ENCODE measurements around the gene ALDH3A1. TPM values are rescaled to one million over a fixed set of nuclear protein-coding genes. Genes with fewer than 3 reads are reported as not detected.
"Not testable (repeated sequence)": the region's sequence is repeated elsewhere in the genome, so short reads cannot be mapped to it uniquely, and the experiment has no call there.

Gene ALDH3A1
- total RNA-seq, 1 donor from 2014 or later = 0.84 TPM

DNA sequence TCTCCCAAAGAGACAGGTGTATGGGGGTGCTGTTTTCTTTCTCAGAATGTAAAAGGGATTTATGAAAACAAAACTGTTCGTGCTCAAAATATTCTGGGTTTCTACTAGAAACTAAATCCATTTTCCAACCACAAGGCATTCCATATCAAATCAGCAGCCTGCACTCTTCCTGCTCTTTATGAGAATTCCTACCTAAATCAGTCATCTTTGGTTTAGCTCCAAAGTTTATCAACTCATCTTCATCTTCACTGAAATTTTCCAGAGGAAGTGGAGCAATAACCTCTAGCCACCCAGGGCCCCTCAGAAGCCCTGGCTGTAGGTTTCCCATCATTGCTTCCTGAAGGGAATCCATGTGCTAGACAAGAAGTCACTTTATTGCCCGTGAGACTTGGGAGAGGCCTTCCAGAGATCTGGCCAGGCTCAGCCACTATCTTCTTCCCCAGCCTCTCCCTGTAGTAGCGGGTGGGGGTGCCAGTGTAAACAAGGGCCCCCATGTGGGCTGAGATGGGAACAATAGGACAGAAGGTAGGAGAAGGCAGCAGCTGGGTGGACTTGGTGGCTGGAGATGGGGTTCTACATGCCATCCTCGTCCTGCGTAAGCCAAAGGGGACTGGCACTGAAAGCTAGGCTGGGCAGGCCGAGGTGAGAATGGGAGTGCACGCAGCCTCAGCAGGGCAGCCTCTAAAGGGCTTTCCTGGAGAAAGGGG is 22.0 kb upstream of the ALDH3A1 start:
- TF ChIP-seq, protein P1, sequence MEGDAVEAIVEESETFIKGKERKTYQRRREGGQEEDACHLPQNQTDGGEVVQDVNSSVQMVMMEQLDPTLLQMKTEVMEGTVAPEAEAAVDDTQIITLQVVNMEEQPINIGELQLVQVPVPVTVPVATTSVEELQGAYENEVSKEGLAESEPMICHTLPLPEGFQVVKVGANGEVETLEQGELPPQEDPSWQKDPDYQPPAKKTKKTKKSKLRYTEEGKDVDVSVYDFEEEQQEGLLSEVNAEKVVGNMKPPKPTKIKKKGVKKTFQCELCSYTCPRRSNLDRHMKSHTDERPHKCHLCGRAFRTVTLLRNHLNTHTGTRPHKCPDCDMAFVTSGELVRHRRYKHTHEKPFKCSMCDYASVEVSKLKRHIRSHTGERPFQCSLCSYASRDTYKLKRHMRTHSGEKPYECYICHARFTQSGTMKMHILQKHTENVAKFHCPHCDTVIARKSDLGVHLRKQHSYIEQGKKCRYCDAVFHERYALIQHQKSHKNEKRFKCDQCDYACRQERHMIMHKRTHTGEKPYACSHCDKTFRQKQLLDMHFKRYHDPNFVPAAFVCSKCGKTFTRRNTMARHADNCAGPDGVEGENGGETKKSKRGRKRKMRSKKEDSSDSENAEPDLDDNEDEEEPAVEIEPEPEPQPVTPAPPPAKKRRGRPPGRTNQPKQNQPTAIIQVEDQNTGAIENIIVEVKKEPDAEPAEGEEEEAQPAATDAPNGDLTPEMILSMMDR (IDR thresholded peaks at IDR 0.05; ENCODE audit: insufficient read depth, low read length, poor library complexity, severe bottlenecking) = no peak
- Histone ChIP-seq H3K27me3 (ENCODE audit: control insufficient read depth, insufficient read depth, low read length) (no peaks in the 10 kb centered on the region), H3K4me3 (ENCODE audit: low read depth, low read length) (no peak overlapping the region), H3K36me3 (ENCODE audit: control insufficient read depth, insufficient read depth, low read length) (no peaks in the 10 kb centered on the region)
- DNase-seq (ENCODE audit: low read depth) = no peak

GRCh38 chr17:19768046-19768782 is 20.1 kb upstream of the ALDH3A1 start:
- H3K36me3 ChIP-seq (ENCODE audit: control insufficient read depth, insufficient read depth, low read length) = no peaks in the 10 kb centered on the region
- DNase-seq (ENCODE audit: low read depth) = no peak
- no peak overlapping the region for H3K4me3 ChIP-seq (ENCODE audit: low read depth, low read length)
- TF ChIP-seq, protein P1 (IDR thresholded peaks at IDR 0.05; ENCODE audit: insufficient read depth, low read length, poor library complexity, severe bottlenecking) = no peak
- H3K27me3 ChIP-seq (ENCODE audit: control insufficient read depth, insufficient read depth, low read length) = peaks cover 3% of the 10 kb centered on the region

- no peak overlapping the region for H3K4me3 ChIP-seq (ENCODE audit: low read depth, low read length)
- peaks cover 11% of the 10 kb centered on the region for H3K27me3 ChIP-seq (ENCODE audit: control insufficient read depth, insufficient read depth, low read length)
- TF ChIP-seq, protein P1 (IDR thresholded peaks at IDR 0.05; ENCODE audit: insufficient read depth, low read length, poor library complexity, severe bottlenecking) = peak; percentile 99
- H3K36me3 ChIP-seq (ENCODE audit: control insufficient read depth, insufficient read depth, low read length) = no peaks in the 10 kb centered on the region
- no peak for DNase-seq (ENCODE audit: low read depth)
These were observed 18.5 kb upstream of the ALDH3A1 start for GRCh38 chr17:19766421-19767270.

- Histone ChIP-seq H3K4me3 (ENCODE audit: low read depth, low read length) (no peak overlapping the region), H3K36me3 (ENCODE audit: control insufficient read depth, insufficient read depth, low read length) (no peaks in the 10 kb centered on the region), H3K27me3 (ENCODE audit: control insufficient read depth, insufficient read depth, low read length) (peaks cover 11% of the 10 kb centered on the region)
- TF ChIP-seq, protein P1 (IDR thresholded peaks at IDR 0.05; ENCODE audit: insufficient read depth, low read length, poor library complexity, severe bottlenecking) = no peak
- DNase-seq (ENCODE audit: low read depth) = no peak
These were observed 17.9 kb upstream of the ALDH3A1 start for GRCh38 chr17:19766016-19766415.

DNA sequence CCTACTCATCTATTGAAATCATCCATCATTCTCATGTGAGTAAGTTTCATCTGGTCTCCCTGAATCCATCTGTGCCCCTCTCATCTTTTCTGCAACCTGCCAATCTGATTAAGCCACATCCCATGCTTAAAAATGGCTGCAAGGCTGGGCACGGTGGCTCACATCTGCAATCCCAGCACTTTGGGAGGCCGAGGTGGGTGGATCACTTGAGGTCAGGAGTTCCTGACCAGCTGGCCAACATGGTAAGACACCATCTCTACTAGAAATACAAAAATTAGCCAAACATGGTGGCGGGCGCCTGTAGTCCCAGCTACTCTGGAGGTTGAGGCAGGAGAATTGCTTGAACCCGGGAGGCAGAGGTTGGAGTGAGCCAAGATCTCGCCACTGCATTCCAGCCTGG is 15.9 kb upstream of the ALDH3A1 start:
- not testable (repeated sequence) for H3K36me3 ChIP-seq (ENCODE audit: control insufficient read depth, insufficient read depth, low read length); H3K4me3 ChIP-seq (ENCODE audit: low read depth, low read length); DNase-seq (ENCODE audit: low read depth)
- H3K27me3 ChIP-seq (ENCODE audit: control insufficient read depth, insufficient read depth, low read length) = peaks cover 15% of the 10 kb centered on the region

DNA sequence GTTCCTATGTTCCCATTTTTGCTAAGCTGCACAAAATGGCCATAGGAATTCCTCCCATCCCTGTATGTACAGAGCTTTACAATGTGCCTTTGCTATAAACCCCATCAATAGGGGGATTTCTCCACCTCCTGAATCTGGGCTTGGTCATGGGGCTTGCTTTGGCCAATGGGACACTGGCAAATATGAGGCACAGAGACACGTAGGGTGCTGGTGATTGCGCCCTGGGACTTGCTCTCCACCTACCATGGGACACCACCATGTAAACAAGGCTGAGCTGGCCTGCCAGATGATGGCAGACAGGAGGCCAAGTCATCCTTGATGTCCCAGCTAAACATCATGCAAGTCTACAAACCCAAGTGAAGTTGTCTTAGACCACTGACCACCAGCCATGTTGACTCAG is 15.3 kb upstream of the ALDH3A1 start:
- H3K27me3 ChIP-seq (ENCODE audit: control insufficient read depth, insufficient read depth, low read length) = peaks cover 15% of the 10 kb centered on the region
- no peak for DNase-seq (ENCODE audit: low read depth)
- H3K4me3 ChIP-seq (ENCODE audit: low read depth, low read length) = no peak overlapping the region
- no peaks in the 10 kb centered on the region for H3K36me3 ChIP-seq (ENCODE audit: control insufficient read depth, insufficient read depth, low read length)
- TF ChIP-seq, protein P1 (IDR thresholded peaks at IDR 0.05; ENCODE audit: insufficient read depth, low read length, poor library complexity, severe bottlenecking) = no peak
